ENCODE data around the gene FSTL5. TPM values are rescaled to one million over a fixed set of nuclear protein-coding genes. Genes with fewer than 3 reads are reported as not detected.

Gene FSTL5
- total RNA-seq, 4 donors from 2014 or later = 4.8 to 13.5 (median 7.1) TPM

GRCh38 chr4:161581262-161582230 lies 582.3 kb downstream of the FSTL5 start:
- 45% methylated on average over 7 of the region's 7 CpGs for WGBS, 2 donors

GRCh38 chr4:161577579-161578301 lies 586.1 kb downstream of the FSTL5 start:
- Histone ChIP-seq H3K36me3 (no peaks in the 10 kb centered on the region), H3K9me3 (peaks cover 0 to 9% (median 0%) of the 10 kb centered on the region in 4 donors), H3K4me1 (peaks cover 0 to 31% (median 4%) of the 10 kb centered on the region in 4 donors), H3K4me3 (no peak overlapping the region), H3K27me3 (no peaks in the 10 kb centered on the region), H3K27ac (peak overlapping the region in 1 of 4 donors; percentile 12)
- no peak for DNase-seq (ENCODE audit: low spot score in 2 of 2)
- TF ChIP-seq POLR2A (IDR thresholded peaks at IDR 0.05) (no peak), EP300 (IDR thresholded peaks at IDR 0.05) (no peak), CTCF (IDR thresholded peaks at IDR 0.05) (no peak)
- WGBS, 2 donors = 14 to 17% methylated on average over 6 of the region's 6 CpGs

More at GRCh38 chr4:161581262-161582230, 582.3 kb downstream of the FSTL5 start:
- peaks cover 0 to 31% (median 4%) of the 10 kb centered on the region in 4 donors for H3K4me1 ChIP-seq
- H3K27me3 ChIP-seq = no peaks in the 10 kb centered on the region
- no peak overlapping the region for H3K4me3 ChIP-seq
- TF ChIP-seq CTCF (IDR thresholded peaks at IDR 0.05) (no peak), EP300 (IDR thresholded peaks at IDR 0.05) (peak in 1 of 2 donors; percentile 38)
- no peaks in the 10 kb centered on the region for H3K36me3 ChIP-seq
- DNase-seq (ENCODE audit: low spot score in 2 of 2) = peak in 1 of 2 donors; percentile 6
- H3K27ac ChIP-seq = peak overlapping the region in 1 of 4 donors; percentile 9
- H3K9me3 ChIP-seq = no peaks in the 10 kb centered on the region

GRCh38 chr4:161573836-161574235 lies 590.0 kb downstream of the FSTL5 start:
- Histone ChIP-seq H3K4me3 (no peak overlapping the region), H3K4me1 (peaks cover 0 to 14% (median 4%) of the 10 kb centered on the region in 4 donors), H3K27ac (no peak overlapping the region), H3K36me3 (no peaks in the 10 kb centered on the region), H3K9me3 (peaks cover 0 to 9% (median 0%) of the 10 kb centered on the region in 4 donors), H3K27me3 (no peaks in the 10 kb centered on the region)
- WGBS, 2 donors = 83 to 85% methylated on average over 2 of the region's 2 CpGs
- no peak for DNase-seq (ENCODE audit: low spot score in 2 of 2)
- TF ChIP-seq CTCF (IDR thresholded peaks at IDR 0.05) (no peak), POLR2A (IDR thresholded peaks at IDR 0.05) (no peak), EP300 (IDR thresholded peaks at IDR 0.05) (no peak)

- Histone ChIP-seq H3K27ac (no peak overlapping the region), H3K4me1 (peaks cover 0 to 6% (median 0%) of the 10 kb centered on the region in 4 donors), H3K4me3 (no peak overlapping the region), H3K36me3 (no peaks in the 10 kb centered on the region), H3K27me3 (no peaks in the 10 kb centered on the region), H3K9me3 (no peaks in the 10 kb centered on the region)
- no peak for DNase-seq (ENCODE audit: low spot score in 2 of 2)
- 93 to 94% methylated on average over 1 of the region's 1 CpG for WGBS, 2 donors
- TF ChIP-seq EP300 (IDR thresholded peaks at IDR 0.05) = no peak
- TF ChIP-seq POLR2A (IDR thresholded peaks at IDR 0.05) = no peak
- peak in 2 of 5 experiments; percentile 15 to 42 for TF ChIP-seq CTCF (IDR thresholded peaks at IDR 0.05)
These were observed 599.5 kb downstream of the FSTL5 start for GRCh38 chr4:161564230-161564834.
